ENCODE measurements around the gene NSUN5.
"Not testable (repeated sequence)": the region's sequence is repeated elsewhere in the genome, so short reads cannot be mapped to it uniquely, and the experiment has no call there.

The NSUN5 gene

DNA sequence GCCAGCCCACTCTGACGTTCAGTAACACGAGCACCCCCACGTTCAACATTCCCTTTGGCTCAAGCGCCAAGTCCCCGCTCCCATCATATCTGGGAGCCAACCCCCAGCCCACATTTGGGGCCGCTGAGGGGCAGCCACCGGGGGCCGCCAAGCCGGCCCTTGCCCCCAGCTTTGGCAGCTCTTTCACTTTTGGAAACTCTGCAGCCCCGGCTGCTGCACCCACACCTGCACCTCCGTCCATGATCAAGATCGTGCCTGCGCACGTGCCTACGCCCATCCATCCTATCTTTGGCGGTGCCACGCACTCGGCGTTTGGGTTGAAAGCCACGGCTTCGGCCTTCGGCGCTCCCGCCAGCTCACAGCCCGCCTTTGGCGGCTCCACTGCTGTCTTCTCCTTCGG is 10.9 kb downstream of the NSUN5 start:
- in situ Hi-C loops (cut with MboI; ENCODE audit: low sequenced_read_pairs): not testable (repeated sequence)

DNA sequence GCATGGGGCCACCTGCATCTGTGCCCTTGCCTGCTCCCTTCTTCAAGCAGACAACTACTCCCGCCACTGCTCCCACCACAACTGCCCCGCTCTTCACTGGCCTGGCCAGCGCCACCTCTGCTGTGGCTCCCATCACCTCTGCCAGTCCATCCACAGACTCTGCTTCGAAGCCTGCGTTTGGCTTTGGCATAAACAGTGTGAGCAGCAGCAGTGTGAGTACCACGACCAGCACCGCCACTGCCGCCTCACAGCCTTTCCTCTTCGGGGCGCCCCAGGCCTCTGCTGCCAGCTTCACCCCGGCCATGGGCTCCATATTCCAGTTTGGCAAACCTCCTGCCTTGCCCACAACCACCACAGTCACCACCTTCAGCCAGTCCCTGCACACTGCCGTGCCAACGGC is 11.4 kb downstream of the NSUN5 start:
- in situ Hi-C loops (cut with MboI; ENCODE audit: low sequenced_read_pairs): not testable (repeated sequence)

DNA sequence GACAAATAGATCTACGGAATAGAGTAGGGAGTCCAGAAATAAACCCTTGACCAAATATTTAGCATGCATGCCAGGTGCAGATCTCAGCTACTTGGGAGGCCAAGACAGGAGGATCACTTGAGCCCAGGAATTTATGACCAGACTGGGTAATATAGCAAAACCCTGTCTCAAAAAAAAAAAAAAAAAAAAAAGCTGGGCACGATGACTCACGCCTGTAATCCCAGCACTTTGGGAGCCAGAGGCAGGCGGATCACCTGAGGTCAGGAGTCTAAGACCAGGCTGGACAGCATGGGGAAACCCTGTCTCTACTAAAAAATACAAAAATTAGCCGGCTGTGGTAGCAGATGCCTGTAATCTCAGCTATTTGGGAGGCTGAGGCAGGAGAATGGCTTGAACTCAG is 31.4 kb downstream of the NSUN5 start:
- in situ Hi-C loops (cut with MboI; ENCODE audit: low sequenced_read_pairs): not testable (repeated sequence)

DNA sequence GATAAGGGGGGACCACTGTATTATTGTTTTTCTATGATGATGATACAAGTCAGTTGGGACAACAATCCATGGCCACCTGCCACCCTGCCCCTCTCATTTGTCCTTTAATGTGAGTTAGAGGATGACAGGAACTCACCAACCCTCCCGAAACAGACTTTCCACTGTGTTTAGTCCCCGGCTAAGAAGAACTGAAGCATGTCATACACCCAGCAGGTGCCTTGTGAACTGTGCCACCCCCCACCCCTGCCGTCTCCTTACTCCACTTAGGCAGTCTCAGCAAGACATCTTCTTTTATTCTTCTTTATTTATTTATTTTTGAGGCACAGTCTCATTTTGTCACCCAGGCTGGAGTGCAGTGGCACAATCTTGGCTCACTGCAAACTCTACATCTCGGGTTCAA is 40.8 kb downstream of the NSUN5 start:
- in situ Hi-C loops (cut with MboI; ENCODE audit: low sequenced_read_pairs): not testable (repeated sequence)

DNA sequence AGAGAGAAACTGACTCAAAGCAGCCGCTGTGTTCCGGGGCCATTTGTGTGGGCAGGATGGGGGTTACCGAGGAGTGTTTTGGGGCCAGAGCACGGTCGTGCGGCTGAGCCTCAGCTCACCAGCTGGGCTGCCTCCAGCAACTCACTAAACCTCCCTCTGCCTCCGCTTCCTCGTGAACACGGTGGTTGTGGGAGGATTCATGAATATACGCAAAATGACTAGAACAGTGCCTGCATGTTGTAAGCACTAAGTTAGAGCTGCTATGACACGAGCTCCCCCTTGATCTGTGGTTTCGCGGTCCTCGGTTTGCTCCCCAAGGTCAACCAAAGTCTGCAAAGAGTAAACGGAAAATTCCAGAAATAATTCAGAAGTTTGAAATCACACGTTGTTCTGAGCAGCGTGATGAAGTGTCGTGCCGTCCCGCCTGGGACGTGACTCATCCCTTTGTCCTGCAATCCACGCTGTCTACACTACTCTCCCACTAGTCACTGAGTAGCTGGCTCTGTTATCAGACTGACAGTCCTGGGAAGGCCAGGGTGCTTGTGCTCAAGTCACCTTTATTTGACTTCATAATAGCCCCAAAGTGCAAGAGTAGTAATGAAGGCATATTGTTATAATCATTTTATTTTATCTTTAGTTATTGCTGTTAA is 41.8 kb downstream of the NSUN5 start:
- in situ Hi-C loops (cut with MboI; ENCODE audit: low sequenced_read_pairs): not testable (repeated sequence)

DNA sequence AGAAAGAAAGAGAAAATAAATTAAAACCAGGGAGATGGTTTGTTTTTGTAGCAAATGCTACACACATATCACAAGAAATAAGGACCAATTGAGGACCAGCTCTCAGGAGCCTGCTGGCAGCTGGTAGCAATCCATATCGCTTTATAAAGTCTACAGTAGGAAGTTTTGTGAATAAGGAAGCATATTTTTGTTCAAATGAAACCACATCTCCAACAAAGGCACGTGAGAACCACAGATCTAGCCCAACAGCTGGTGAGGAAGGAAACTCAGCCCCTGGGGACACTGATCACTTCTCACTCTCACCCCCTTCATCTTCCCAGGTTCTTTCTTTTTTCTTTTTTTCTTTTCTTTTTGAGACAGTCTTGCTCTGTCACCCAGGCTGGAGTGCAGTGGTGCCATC is 46.2 kb downstream of the NSUN5 start:
- in situ Hi-C loops (cut with MboI; ENCODE audit: low sequenced_read_pairs): not testable (repeated sequence)

Data from hTERT RPE-1 (cell line).